ENCODE data around the gene PBLD. TPM values are rescaled to one million over a fixed set of nuclear protein-coding genes. Genes with fewer than 3 reads are reported as not detected.
"Not testable (repeated sequence)": the region's sequence is repeated elsewhere in the genome, so short reads cannot be mapped to it uniquely, and the experiment has no call there.

Gene PBLD
- total RNA-seq, 4 donors from 2014 or later = 1.9 to 4.8 (median 3.0) TPM

DNA sequence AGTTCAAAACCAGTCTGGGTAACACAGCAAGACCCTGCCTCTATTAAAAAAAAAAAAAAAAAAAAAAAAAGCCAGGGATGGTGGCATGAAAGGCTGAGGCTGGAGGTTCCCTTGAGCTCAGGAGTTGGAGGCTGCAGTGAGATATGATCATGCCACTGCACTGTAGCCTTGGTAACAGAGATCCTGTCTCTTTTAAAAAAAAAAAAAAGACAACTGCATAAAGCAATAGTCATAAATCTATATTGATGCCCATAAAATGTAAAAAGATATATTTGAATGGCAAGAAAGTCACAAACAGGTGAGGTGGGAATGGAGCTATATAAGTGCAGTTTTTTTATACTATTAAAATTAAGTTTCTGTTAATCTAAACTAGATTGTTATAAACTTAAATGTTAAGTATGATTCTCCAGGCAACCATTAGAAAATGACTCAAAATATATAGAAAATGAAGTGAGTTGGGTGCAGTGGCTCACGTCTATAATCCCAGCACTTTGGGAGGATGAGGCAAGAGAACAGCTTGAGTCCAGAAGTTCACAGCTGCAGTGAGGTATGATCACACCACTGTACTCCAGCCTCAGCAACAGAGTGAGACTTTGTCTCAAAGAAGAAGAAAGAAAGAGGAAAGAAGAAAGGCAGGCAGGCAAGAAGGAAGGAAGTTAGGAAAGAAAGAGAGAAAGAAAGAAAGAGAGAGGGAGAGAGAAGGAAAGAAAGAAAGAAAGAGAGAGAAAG is 14.2 kb downstream of the PBLD start:
- DNase-seq (no peak), ATAC-seq (no peak)
- Histone ChIP-seq H3K27ac (no peak overlapping the region), H3K27me3 (no peaks in the 10 kb centered on the region), H3K36me3 (no peaks in the 10 kb centered on the region), H3K4me3 (no peak overlapping the region), H3K4me1 (no peaks in the 10 kb centered on the region), H3K9me3 (peaks cover 0 to 5% (median 0%) of the 10 kb centered on the region in 3 donors)
- in situ Hi-C loops (cut with MboI; ENCODE audit: low sequenced_read_pairs in 4 of 4) (loop anchor here in 3 of 4 donors (25.0 kb wide), 1 partner anchor 456 kb away; no protein-coding TSS in a partner anchor), intact Hi-C loops (cut with DNase I; ENCODE audit: low total_unique reads) (no loop called here)
- TF ChIP-seq, protein P1, sequence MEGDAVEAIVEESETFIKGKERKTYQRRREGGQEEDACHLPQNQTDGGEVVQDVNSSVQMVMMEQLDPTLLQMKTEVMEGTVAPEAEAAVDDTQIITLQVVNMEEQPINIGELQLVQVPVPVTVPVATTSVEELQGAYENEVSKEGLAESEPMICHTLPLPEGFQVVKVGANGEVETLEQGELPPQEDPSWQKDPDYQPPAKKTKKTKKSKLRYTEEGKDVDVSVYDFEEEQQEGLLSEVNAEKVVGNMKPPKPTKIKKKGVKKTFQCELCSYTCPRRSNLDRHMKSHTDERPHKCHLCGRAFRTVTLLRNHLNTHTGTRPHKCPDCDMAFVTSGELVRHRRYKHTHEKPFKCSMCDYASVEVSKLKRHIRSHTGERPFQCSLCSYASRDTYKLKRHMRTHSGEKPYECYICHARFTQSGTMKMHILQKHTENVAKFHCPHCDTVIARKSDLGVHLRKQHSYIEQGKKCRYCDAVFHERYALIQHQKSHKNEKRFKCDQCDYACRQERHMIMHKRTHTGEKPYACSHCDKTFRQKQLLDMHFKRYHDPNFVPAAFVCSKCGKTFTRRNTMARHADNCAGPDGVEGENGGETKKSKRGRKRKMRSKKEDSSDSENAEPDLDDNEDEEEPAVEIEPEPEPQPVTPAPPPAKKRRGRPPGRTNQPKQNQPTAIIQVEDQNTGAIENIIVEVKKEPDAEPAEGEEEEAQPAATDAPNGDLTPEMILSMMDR (IDR thresholded peaks at IDR 0.05 in 4 of 5, conservative IDR thresholded peaks at IDR 0.05 in 1 of 5) = no peak
- no peak for TF ChIP-seq POLR2A (IDR thresholded peaks at IDR 0.05)

DNA sequence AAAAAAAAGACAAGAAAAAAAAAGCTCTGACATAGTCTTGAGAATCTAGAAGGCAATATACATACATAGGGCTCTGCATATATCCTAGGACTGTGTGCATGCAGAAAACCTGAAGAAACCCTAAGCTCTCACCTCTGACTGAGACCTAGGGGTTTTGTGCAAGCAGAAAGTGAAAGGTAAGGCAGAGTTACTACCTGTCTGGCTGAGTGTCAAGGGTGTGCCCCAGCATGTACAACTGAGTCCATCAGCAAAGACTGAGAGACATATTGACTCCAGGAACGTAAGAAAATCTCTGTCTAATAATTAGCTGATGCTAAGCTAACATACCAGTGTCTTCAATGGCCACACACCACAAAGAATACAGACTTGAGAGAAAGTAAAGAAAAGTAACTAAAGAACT is 17.1 kb downstream of the PBLD start:
- ATAC-seq = no peak
- Histone ChIP-seq H3K4me1 (no peaks in the 10 kb centered on the region), H3K9me3 (peaks cover 0 to 5% (median 0%) of the 10 kb centered on the region in 3 donors), H3K27me3 (no peaks in the 10 kb centered on the region), H3K27ac (no peak overlapping the region), H3K36me3 (no peaks in the 10 kb centered on the region), H3K4me3 (no peak overlapping the region)
- TF ChIP-seq, protein P1 (IDR thresholded peaks at IDR 0.05 in 4 of 5, conservative IDR thresholded peaks at IDR 0.05 in 1 of 5) = no peak
- TF ChIP-seq POLR2A (IDR thresholded peaks at IDR 0.05) = no peak
- DNase-seq = no peak
- intact Hi-C loops (cut with DNase I; ENCODE audit: low total_unique reads) = no loop called here
- in situ Hi-C loops (cut with MboI; ENCODE audit: low sequenced_read_pairs in 4 of 4) = loop anchor here in 3 of 4 donors (25.0 kb wide), 1 partner anchor 453 kb away; no protein-coding TSS in a partner anchor

DNA sequence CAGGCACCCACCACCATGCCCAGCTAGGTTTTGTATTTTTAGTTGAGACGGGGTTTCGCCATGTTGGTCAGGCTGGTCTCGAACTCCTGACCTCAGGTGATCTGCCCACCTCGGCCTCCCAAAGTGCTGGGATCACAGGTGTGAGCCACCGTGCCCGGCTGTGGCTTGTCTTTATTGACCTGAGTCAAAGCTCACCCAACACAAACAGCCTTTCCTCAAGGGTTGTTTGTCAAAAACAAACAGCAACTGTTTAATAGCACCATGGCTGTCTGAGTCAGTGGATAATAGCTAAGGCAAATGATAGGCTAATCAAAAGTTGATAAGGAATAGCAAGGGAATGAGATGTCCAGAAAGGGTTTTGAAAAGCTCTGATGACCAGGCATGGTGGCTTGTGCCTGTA is 17.8 kb downstream of the PBLD start:
- H3K4me3 ChIP-seq; DNase-seq; H3K27ac ChIP-seq; H3K4me1 ChIP-seq; H3K27me3 ChIP-seq; H3K9me3 ChIP-seq; ATAC-seq; intact Hi-C loops (cut with DNase I; ENCODE audit: low total_unique reads); H3K36me3 ChIP-seq: not testable (repeated sequence)
- in situ Hi-C loops (cut with MboI; ENCODE audit: low sequenced_read_pairs in 4 of 4) = loop anchor here in 3 of 4 donors (25.0 kb wide), 1 partner anchor 453 kb away; no protein-coding TSS in a partner anchor

DNA sequence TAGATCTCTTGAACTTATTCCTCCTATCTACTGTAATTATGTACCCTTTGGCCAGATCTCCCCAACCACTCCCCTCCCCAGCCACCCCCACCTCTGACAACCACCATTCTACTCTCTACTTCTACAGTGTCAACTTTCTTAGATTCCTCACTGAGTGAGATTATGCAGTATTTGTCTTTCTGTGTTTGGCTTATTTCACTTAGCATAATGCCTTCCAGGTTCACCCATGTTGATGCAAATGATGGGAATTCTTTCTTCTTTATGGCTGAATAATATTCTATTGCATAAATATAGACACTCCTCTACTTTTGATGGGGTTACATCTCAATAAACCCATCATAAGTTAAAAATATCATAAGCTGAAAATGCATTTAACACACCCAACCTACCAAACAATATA is 22.2 kb downstream of the PBLD start:
- no peaks in the 10 kb centered on the region for H3K9me3 ChIP-seq
- TF ChIP-seq POLR2A (IDR thresholded peaks at IDR 0.05) = no peak
- no peak overlapping the region for H3K27ac ChIP-seq
- H3K27me3 ChIP-seq = no peaks in the 10 kb centered on the region
- no peaks in the 10 kb centered on the region for H3K4me1 ChIP-seq
- no peak for DNase-seq
- H3K4me3 ChIP-seq = no peak overlapping the region
- intact Hi-C loops (cut with DNase I; ENCODE audit: low total_unique reads) (no loop called here), in situ Hi-C loops (cut with MboI; ENCODE audit: low sequenced_read_pairs in 4 of 4) (loop anchor here in 3 of 4 donors (25.0 kb wide), 1 partner anchor 448 kb away; no protein-coding TSS in a partner anchor)
- H3K36me3 ChIP-seq = no peaks in the 10 kb centered on the region
- ATAC-seq = no peak

DNA sequence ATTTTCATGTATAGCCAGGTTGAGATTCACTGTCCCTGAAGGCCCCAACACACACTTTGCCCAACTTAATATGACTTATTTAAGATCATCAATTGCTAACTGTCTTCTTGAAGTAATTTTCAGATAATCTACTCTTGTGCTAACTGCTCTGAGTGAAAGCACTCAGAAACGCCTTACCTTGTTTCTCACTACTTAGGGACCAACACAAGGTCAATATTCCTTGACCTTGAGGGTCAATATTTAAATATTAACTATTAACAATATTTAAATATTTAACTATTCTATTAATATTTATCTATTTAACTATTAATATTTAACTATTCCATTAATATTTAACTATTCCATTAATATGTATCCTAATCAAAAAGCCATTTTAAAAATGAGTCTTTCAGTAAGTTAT is 26.9 kb downstream of the PBLD start:
- intact Hi-C loops (cut with DNase I; ENCODE audit: low total_unique reads) = no loop called here
- ATAC-seq (no peak), DNase-seq (no peak)
- H3K9me3 ChIP-seq = no peaks in the 10 kb centered on the region
- no peak overlapping the region for H3K4me3 ChIP-seq
- no peaks in the 10 kb centered on the region for H3K27me3 ChIP-seq
- no peak for TF ChIP-seq POLR2A (IDR thresholded peaks at IDR 0.05)
- TF ChIP-seq, protein P1 (IDR thresholded peaks at IDR 0.05 in 4 of 5, conservative IDR thresholded peaks at IDR 0.05 in 1 of 5) = no peak
- in situ Hi-C loops (cut with MboI; ENCODE audit: low sequenced_read_pairs in 4 of 4) = loop anchor here in 3 of 4 donors (25.0 kb wide), 1 partner anchor 444 kb away; no protein-coding TSS in a partner anchor
- H3K27ac ChIP-seq = no peak overlapping the region
- H3K36me3 ChIP-seq = no peaks in the 10 kb centered on the region
- peaks cover 0 to 5% of the 10 kb centered on the region in 2 donors for H3K4me1 ChIP-seq

Data from gastrocnemius medialis (tissue), 4 donors.